Activated CD8-positive, alpha-beta T cell treated with anti-CD3 and anti-CD28 coated beads for 36 hours (primary cell): Measurements from ENCODE around the gene TTC38. TPM values are rescaled to one million over a fixed set of nuclear protein-coding genes. Genes with fewer than 3 reads are reported as not detected.
"Not testable (repeated sequence)": the region's sequence is repeated elsewhere in the genome, so short reads cannot be mapped to it uniquely, and the experiment has no call there.

Experiments
- ATAC-seq: fragments of 200-7000 bp; cut with Tn5 transposase; one replicate; pipeline ENCODE4 v1.10.0; 2021; ENCODE audit warnings: mild to moderate bottlenecking, moderate library complexity
- CTCF ChIA-PET: fragments of 350-600 bp; sonication (Branson Sonifier 250); formaldehyde crosslinking; loops from one replicate; lab custom pipeline; 2021; ENCODE audit warnings: antibody characterized with exemption; lab: Charles Lee
- POLR2A ChIA-PET: fragments of 350-600 bp; sonication (Branson Sonifier 250); formaldehyde crosslinking; loops from one replicate; lab custom pipeline; 2021; ENCODE audit warnings: antibody characterized with exemption; lab: Charles Lee
- DNase-seq: peaks from one replicate; pipeline ENCODE4 v3.0.0-alpha.2; 2020
- H3K27ac Mint-ChIP-seq: one replicate; pipeline ENCODE4 v1.8.0; 2021; ENCODE audit warnings: mild to moderate bottlenecking, mixed read lengths
- H3K27me3 Mint-ChIP-seq: one replicate; pipeline ENCODE4 v1.8.0; 2021; ENCODE audit warnings: mixed read lengths
- H3K36me3 Mint-ChIP-seq: one replicate; pipeline ENCODE4 v1.8.0; 2021; ENCODE audit warnings: low read depth, mixed read lengths
- H3K4me1 Mint-ChIP-seq: one replicate; pipeline ENCODE4 v1.8.0; 2021; ENCODE audit warnings: low read depth, mixed read lengths
- H3K4me3 Mint-ChIP-seq: one replicate; pipeline ENCODE4 v1.8.0; 2021; ENCODE audit warnings: mild to moderate bottlenecking, moderate library complexity, mixed read lengths
- H3K9me3 Mint-ChIP-seq: one replicate; pipeline ENCODE4 v1.8.0; 2021; ENCODE audit warnings: mixed read lengths
- CTCF ChIP-seq: fragments of 200-600 bp; IDR thresholded peaks from one replicate; pipeline ENCODE4 v1.8.0; 2022; ENCODE audit warnings: antibody characterized with exemption, mild to moderate bottlenecking
- intact Hi-C: fragments of 100-400 bp; cut with micrococcal nuclease; formaldehyde crosslinking; loops from one replicate; pipeline ENCODE4 v1.10.0; 2022
- total RNA-seq, 2 experiments: library from RNA; stranded (reverse); gene quantifications; one replicate each; pipeline ENCODE4 v1.2.3, GENCODE V29; 2021

Gene TTC38
- total RNA-seq, 2 experiments from 2014 or later = 9.0 to 11.9 TPM

GRCh38 chr22:46260038-46260437, 7.8 kb upstream of the TTC38 start:
- DNase-seq (no peak), ATAC-seq (no peak)
- intact Hi-C loops = no loop called here
- Mint-ChIP-seq H3K27ac (no peak overlapping the region), H3K4me1 (peaks cover 4% of the 10 kb centered on the region), H3K36me3 (no peaks in the 10 kb centered on the region), H3K4me3 (no peak overlapping the region), H3K9me3 (no peaks in the 10 kb centered on the region), H3K27me3 (peaks cover 47% of the 10 kb centered on the region)
- ChIA-PET POLR2A (no interaction called here), CTCF (interaction anchor here (0.9 kb wide), 1 partner anchor 138 kb away, joined by 3 read pairs; no protein-coding TSS in a partner anchor)
- no peak for TF ChIP-seq CTCF

GRCh38 chr22:46262449-46263215, 5.2 kb upstream of the TTC38 start:
- no peak overlapping the region for H3K4me3 Mint-ChIP-seq
- CTCF ChIA-PET = interaction anchor here (1.4 to 1.7 kb wide), 2 partner anchors 14 to 145 kb away, joined by 3 read pairs; no protein-coding TSS in a partner anchor
- TF ChIP-seq CTCF = peak; percentile 29
- peaks cover 61% of the 10 kb centered on the region for H3K27me3 Mint-ChIP-seq
- peaks cover 9% of the 10 kb centered on the region for H3K4me1 Mint-ChIP-seq
- no peaks in the 10 kb centered on the region for H3K36me3 Mint-ChIP-seq
- DNase-seq (peak; percentile 68), ATAC-seq (peak; percentile 82)
- no peaks in the 10 kb centered on the region for H3K9me3 Mint-ChIP-seq
- intact Hi-C loops = no loop called here
- POLR2A ChIA-PET = interaction anchor here (1.1 kb wide), 1 partner anchor 23 kb away, joined by 3 read pairs; no protein-coding TSS in a partner anchor
- no peak overlapping the region for H3K27ac Mint-ChIP-seq

- Mint-ChIP-seq H3K4me1 (peaks cover 10% of the 10 kb centered on the region), H3K27me3 (peaks cover 61% of the 10 kb centered on the region), H3K27ac (no peak within 1 kb of the TSS), H3K36me3 (no peaks in the 10 kb centered on the region), H3K9me3 (no peaks in the 10 kb centered on the region), H3K4me3 (peak within 1 kb of the TSS; percentile 24)
- ATAC-seq = no peak
- CTCF ChIA-PET = interaction anchor here (1.4 kb wide), 1 partner anchor 15 kb away, joined by 3 read pairs; no protein-coding TSS in a partner anchor
- intact Hi-C loops = no loop called here
- DNase-seq = no peak
- no peak for TF ChIP-seq CTCF
- POLR2A ChIA-PET = interaction anchor here (1.1 kb wide), 1 partner anchor 23 kb away, joined by 3 read pairs; no protein-coding TSS in a partner anchor
Measured at GRCh38 chr22:46263216-46263590, 4.6 kb upstream of the TTC38 start, which contains the start of gene PKDREJ. Gene PKDREJ (minus strand): TSS chr22:46263343. CDS start chr22:46263322, 21 bp downstream.

GRCh38 chr22:46264520-46264919, 3.3 kb upstream of the TTC38 start:
- DNase-seq, intact Hi-C loops, H3K9me3 Mint-ChIP-seq, H3K4me3 Mint-ChIP-seq, H3K27ac Mint-ChIP-seq, ATAC-seq, H3K36me3 Mint-ChIP-seq, CTCF ChIA-PET: not testable (repeated sequence)
- Mint-ChIP-seq H3K27me3 (peaks cover 56% of the 10 kb centered on the region), H3K4me1 (peaks cover 15% of the 10 kb centered on the region)
- POLR2A ChIA-PET = interaction anchor here (0.6 to 1.1 kb wide), 2 partner anchors 31 to 36 kb away, joined by 3 to 4 read pairs; no protein-coding TSS in a partner anchor

- H3K27ac Mint-ChIP-seq, ATAC-seq, H3K36me3 Mint-ChIP-seq, DNase-seq, H3K4me3 Mint-ChIP-seq, H3K9me3 Mint-ChIP-seq, intact Hi-C loops, CTCF ChIA-PET: not testable (repeated sequence)
- POLR2A ChIA-PET = interaction anchor here (1.1 kb wide), 1 partner anchor 30 kb away, joined by 4 read pairs; no protein-coding TSS in a partner anchor
- H3K27me3 Mint-ChIP-seq = peaks cover 46% of the 10 kb centered on the region
- peaks cover 15% of the 10 kb centered on the region for H3K4me1 Mint-ChIP-seq
Measured at GRCh38 chr22:46265627-46266026, 2.2 kb upstream of the TTC38 start.
